HG03175 (cell line): ENCODE data around the gene PHOSPHO1.

Experiments
- ATAC-seq: cut with Tn5 transposase; IDR thresholded peaks from one replicate; pipeline ENCODE4 v1.9.1; 2021; ENCODE audit warnings: mild to moderate bottlenecking, moderate library complexity; ENCODE audit not compliant: unreplicated experiment

The PHOSPHO1 gene

DNA sequence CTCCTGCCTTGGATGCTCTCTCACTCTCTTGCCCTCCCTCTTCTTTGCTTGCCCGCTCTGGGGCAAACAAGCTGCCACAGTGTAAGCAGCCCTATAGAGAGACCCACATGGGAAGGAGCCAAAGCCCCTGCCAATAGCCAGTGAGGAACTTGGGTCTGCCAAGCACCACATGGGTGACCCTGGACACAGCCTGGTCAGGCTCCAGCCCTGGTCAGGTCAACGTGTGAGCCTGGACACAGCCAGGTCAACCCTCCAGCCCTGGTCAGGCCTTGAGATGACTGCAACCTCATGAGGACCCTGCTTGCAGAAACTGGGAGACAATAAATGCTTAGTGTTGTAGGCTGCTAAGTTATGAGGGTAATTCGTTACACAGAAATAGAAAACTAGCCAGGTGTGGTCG lies 14.3 kb upstream of the PHOSPHO1 start:
- ATAC-seq = no peak

DNA sequence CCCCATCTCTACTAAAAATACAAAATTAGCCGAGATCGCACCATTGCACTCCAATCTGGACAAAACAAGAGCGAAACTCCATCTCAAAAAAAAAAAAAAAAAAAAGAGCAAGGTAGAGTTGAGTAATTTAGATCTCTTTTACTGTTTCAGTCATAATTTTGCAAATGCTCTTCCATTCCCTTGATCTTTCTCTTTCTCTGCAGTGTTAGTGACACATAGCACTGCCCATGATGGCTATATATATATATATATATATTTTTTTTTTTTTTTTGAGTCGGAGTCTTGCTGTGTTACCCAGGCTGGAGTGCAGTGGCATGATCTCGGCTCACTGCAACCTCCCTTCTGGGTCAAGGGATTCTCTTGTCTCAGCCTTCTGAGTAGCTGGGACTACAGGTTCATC lies 12.2 kb upstream of the PHOSPHO1 start:
- no peak for ATAC-seq

DNA sequence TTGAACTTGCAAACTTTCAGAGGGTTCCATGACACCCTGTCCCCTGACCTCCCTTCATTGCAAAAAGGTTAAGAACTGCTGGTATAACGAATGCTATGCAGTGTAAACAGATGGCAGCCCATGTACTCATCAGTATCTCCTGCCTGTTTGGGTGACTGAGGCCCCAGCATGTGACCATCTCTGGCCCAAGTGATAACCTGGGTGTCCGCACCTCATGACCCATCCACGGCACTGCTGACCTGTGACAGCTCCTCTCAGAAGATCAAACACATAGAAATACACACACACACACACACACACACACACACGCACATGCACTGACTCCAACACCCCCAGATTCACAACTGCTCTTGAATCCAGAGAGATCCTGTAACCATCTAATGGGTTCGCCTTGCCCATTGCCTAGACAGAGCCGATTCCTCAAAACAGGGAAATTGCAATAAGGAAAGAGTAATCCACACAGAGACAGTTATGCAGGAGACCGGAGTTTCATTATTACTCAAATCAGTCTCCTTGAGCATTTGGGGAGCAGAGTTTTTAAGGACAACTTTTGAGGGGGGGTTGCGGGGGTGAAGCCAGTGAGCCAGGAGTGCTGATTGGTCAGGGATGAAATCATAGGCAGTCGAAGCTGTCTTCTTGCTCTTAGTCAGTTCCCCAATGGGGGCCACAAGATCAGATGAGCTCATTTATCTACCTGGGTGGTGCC lies 11.3 kb upstream of the PHOSPHO1 start:
- no peak for ATAC-seq

DNA sequence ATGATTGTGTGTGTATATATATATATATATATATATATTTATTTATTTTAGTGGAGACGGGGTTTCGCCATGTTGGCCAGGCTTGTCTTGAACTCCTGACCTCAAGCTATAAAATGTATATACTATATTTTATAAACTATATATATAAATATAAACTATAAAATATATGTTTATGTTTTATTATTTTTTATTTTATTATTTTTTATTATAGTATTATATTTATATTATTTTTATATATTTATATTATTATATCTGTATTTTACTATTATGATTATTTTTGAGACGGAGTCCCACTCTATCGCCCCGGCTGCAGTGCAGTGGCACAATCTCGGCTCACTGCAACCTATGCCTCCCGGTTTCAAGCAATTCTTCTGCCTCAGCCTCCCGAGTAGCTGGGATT lies 10.5 kb upstream of the PHOSPHO1 start:
- no peak for ATAC-seq

DNA sequence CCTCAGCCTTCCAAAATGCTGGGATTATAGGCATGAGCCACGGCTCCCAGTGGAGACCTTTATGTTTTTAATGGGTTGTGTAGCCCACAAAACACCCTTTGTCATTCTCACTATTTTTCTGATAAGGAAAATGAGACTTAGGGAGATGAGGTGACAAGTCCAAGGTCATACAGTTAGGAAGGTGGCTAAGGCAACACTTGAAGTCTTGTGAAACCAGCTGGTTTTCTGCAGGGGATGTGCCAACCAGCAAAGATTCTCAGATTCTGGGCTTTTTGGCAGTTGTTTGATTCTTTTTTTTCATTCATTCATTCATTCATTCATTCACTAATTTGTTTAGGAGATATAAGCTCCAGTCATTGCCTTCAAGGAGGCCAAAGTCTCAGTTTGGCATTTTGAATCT lies 10.0 kb upstream of the PHOSPHO1 start:
- ATAC-seq = no peak

DNA sequence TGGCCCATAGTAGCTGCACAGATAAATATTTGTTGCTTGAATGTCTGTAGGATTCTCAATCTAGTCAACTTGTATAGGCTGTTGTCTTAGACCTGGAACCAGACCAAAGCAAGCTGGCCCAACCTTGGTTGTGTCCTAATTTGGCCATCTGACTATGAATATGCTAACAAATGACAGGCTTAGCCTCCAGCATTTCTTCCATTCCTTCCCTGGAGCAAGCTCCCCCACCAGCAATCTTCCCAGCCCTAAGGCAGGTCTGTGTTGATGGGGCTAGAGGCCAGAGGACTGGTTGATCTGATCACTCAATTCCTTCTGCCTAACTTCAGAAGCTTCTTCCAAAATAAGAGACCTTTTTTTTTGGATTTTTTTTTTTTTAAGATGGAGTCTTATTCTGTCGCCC lies 9.4 kb upstream of the PHOSPHO1 start:
- no peak for ATAC-seq

DNA sequence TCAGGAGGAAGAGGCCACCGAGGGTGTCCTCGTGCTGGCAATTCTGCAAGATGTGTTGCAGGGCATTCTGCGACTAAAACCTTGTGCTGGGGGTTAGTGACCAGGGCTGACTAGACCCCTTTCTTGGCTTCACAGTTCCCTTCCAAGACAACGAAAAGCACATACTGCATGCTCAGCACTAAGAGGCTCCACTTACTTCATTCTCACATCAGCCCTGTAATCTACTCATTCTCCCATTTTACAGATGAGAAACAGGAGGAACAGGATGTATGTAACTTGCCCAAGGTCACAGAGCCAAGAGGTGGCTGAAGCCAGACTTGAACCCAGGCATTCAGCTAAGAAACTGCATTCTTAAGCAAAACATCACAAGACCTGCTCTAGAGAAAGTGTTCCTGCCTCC lies 5.3 kb upstream of the PHOSPHO1 start:
- ATAC-seq = no peak

DNA sequence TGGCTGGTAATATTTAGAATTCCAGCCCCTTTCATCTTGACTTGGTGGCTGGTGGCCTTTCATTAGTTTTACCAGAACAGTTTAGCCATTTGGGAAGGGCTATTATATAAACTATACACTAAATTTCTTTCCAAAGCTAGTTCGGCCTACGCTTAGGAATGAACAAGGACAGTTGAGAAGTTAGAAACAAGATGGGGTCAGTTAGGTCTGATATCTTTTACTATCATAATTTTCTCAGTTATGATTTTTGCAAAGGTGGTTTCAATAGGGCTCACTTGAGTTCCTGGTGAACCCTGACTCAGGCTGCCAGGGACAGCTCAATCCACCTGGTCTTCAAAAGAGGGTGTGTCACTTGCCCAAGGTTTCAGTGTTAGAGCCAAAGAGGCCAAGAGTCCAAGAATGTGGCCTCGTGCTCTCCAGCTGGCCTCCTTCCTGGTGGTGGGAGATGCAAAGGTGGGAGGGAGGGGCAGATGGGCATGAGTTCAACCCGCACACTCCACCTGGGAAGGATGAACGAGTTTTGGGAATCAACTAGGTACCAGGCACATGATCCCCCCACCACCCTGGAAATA lies 4.0 kb upstream of the PHOSPHO1 start:
- ATAC-seq = no peak

DNA sequence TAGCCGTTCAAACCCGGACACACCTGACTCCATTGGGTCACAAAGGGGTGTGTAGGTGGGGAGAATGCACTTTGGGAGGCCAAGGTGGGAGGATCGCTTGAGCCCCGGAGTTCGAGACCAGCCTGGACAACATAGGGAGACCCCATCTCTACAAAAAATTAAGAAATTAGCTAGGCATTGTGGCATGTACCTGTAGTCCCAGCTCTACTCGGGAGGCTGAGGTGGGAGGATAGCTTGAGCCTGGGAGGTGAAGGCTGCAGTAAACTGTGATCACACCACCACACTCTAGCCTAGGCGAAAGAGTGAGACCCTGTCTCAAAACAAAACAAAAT lies 942 bp upstream of the PHOSPHO1 start:
- ATAC-seq = no peak

DNA sequence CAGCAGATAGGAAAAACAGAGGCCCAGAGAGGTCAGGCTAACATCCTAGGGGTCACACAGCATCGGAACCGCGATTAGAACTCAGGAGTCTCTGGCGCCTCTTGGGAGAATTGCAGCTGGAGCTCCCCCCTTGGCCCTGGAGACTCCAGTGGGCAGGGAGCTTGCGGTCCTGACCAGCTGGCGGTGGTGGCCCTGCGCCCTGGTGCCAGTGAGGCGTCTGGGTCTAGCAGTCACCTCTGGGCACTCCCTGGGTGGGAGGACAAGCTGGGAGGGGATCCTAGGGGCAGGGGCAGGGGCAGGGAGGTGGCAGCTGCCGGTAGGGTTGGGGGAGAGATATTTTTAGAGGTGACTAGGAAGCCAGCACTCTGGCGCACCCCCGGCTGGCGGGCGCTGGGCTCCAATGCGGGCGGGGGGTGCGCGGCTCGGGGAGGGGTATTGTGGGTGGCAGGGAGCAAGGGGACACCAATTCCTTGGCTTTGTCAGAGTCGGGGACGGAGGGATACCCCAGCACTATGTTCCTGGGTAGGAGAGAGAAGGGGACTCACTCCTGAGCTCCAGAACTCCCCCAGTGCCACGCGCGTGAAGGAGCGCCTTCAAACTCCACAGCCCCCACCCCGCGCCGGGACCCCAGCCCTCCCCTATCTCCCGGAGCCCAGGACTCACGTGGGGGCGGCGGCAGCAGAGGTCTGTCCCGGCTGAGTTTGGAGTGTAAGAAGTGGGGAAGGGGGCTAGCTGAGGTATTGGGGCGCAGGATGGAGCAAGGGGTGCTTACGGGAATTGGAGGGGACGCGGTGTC lies 584 bp downstream of the PHOSPHO1 start:
- no peak for ATAC-seq

DNA sequence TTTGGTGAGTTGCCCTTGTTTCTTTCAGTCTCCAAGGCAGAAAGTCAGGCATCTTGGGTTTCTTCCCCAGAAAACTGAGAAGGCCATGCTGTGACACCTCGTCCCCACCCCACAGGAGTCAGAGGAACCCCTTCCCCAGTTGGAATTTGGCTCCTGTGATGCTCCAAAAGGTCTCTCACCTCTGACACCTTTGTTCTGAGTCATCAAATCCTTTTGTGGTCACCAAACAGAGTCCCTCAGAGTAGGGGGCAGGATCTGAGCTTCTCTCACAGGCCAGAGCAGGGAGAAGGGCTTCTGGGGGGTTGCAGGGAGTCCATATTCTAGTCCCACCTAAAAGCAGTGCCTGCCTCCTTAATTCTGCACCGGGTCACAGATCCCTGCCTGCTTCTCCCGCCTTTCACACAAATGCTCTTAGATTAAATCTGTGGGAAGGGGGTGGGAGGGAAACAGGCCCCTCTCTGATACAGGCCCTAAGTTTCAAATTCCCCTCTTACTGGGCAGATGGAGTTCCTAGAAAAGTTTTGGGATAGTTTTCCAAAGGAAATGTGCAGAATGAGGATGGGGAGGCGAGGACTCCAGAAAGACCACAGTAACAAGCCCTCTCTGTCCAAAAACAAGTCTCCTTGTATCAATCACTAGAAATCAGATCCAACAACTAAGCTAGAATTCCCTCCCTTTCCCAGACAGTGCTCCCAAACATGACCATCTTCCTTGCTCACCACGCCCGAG lies 1.3 kb downstream of the PHOSPHO1 start:
- ATAC-seq = no peak

DNA sequence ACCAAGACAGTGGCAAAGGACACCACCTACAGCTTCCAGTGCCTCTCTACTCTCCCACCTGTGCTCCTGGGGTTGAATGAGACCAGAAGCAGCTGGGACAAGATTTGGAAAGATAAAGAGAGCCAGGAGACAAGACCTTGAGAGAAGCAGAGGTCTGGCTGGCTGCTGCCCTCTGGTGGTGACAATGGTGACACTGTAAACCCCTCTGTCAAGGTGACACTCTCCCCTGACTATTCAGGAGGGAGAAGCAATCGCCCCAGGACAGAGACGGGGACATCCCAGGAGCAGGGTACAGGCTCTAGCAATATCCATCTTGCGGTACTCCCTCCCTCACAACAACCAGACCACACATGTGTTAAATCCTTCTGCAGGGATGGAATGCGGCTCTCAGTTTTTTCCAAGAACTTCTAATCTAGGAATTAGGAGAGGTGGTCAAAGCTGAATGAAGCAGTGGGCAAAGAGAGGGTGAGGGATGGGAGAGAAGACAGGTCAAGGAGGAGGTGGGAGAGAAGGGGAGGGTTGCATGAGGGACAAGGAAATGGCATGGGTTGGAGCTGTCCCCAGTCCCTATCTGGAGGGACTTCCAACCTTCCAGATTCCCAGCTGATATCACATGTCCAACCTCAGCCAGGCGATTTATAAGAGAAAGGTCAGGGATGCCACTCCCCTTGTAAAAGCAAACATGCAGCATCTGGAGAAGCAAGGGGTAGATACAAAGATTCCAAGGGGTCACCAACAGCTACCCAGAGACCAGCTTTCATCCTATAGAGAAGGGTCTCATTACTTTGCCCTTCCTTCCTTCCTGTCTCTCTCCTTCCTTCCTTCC lies 2.9 kb downstream of the PHOSPHO1 start:
- no peak for ATAC-seq

DNA sequence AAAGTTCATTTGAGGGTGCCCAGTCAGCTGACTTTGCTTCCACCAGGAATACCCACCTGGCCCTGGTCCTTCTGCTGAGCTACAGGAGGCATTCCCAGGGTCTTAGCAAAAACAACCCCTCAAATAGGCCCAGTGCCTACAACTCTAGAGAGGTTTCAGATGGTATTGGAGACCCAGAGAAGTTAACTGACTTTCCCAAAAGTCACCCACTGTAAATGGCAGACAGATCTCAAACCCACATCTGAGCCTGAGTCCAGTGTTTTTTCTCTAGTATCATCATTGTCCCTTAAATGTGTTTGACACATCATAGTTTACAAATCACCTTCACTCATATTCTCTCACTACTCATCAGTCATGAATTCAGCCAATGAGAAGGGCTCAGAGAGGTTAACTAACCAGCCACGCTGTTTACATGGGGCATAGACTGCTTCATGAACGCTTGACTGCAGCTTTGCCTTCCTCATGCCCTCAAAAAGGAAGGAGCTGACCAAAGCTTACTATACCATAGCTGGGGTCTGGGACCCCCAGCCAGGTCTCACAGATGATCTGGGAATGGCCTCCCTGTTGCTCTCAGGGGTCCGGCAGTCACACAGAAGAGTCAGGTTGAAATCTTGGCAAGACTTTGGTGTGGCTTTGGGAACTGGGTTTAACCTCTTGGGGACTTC lies 3.7 kb downstream of the PHOSPHO1 start:
- no peak for ATAC-seq

DNA sequence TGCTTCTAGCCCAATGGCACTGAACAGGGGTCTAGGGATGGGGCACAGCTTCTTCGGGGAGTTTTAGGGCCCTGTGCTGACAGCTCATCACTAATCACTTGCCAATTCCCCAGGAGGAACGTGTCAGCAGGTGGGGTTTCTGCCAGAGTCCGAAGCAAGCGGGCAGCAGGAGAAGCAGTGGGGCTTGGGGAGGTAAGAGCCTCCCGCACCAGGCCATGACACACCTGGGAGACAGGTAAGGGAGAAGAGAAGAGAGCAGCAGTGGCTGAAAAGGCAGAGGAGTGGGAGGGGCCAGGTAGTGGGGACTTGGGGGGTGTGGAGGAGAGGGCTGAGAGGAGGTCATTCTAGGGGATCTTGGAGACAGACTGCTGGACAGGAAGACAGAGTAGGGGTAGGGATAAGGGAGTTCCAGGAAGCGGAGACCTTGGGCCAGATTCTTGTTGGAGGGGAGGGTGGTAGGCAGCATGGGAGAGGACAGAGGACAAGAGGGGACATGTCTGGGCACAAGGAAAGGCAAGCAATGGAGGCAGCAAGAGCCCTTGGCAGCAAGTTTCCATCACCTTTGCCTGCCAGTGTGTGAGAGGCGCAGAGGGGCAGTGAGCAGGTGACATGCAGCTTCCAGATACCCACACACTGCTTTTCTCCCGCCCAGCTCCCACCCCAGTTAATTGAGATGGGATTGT lies 4.9 kb downstream of the PHOSPHO1 start:
- no peak for ATAC-seq

DNA sequence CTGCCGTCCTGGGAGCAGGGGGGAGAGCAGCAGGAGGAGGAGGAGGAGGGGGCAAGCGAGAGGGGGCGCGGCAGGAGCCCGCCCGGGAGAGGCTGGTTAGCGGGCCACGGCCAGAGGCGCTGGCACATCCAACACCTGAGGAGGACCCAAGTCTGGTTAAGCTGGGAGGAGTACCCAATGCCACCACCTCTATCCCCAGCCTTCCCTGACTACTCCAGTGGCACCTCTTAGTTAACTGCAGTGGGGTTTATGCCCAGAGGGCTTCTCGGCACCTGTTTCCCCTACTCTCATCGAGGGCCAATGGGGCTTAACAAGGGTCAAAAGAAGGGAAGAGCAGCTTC lies 5.6 kb downstream of the PHOSPHO1 start:
- no peak for ATAC-seq

DNA sequence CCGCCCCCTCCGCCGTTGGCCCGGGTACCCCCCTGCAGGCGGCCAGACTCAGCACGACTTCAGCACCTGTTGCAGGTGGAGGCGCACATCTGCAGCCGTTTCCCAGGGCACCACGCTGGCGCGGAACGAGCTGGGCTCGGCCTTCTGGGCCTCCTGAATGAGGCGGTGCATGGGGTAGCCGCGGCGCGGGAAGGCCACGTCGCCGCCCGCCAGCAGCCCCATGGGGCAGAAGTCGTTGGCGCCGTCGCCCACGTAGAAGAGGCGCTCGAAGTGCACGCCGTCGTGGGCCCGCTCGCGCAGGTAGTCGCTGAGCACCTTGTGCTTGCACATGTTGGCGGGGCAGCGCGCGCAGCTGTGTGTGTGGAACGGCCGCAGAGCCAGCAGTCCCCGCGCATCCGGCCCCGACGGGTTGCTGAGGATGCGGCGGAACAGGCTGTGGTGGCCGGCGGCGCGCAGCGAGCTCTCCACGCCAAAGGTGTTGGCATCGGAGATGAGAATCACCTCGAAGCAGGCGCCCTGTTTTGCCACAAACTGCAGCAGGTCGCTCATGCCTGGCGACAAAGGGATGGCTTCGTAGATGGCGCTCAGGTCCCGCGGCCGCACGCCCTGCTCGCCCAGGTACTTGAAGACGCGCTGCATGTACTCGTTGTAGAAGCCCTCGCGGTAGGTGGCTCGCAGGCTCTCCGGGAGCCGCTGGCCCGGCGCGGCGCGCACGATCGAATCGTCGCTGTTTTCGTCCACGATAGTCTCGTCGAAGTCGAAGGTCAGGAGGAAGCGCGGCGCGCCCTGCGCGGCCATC lies 6.2 kb downstream of the PHOSPHO1 start:
- ATAC-seq = no peak

DNA sequence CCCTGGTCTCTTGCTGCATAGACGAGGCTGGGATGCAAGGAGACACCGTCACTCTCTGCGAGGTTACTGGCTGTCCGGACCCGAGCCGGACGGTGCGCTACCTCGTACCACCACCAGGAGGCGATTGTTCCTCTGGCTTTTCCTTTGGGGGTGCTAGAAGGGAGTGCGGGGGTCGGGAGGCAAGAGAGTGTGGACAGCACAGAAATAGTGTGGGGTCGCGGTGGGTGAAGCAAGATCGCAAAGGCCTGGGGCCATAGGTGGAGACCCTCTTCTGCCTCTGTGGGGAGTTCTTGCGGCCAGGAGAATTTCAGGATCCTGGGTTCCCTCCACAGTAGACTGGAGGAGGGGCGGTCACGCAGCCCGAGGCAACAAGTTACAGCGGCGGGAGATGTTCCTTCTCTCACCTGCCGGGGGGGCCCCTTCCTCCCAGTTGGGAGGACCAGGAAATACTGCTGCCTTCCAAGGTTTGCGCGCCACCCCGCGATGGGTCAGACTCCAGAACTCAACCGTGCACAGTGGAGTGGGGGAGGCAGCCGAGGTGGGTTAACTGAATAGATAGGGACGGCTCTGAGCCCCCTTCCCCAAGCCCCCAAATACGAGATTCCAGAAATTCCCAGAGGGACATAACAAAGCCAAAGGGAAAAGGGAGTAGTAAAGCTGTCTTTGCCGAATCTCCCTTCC lies 6.9 kb downstream of the PHOSPHO1 start:
- no peak for ATAC-seq

DNA sequence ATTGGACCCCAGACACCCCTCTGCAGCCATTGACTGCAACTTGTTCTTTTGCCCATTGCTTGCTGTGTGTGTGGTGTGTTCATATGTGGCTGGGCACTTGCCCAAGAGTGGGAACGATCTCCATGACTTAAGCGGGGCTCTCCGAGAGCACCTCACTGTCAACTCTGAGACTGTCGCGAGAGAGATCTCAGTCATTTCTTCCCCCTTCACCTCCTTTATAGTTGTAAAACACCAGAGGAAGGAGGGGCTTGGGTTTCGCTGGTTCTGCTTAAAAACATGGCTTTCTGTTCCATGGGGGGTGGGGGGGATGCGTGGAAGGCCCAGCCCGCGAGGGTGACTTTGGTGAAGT lies 7.4 kb downstream of the PHOSPHO1 start:
- ATAC-seq = no peak

DNA sequence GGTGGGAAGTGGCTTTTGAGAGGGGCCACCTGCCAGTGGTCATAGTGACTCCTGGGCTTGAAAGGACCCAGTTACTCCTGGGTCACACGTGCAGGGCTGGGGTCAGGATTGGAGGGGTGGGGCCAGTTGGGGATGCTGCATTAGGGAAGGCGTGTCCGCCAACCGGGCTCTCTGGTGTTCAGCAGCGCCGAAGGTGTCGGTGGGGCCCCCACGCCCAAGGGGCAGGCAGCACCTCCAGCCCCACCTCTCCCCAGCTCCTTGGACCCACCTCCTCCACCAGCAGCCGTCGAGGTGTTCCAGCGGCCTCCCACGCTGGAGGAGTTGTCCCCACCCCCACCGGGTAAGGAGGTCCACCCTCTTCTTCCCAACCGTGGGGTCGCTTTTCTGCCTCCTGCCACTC lies 10.6 kb downstream of the PHOSPHO1 start:
- no peak for ATAC-seq
